ENCODE data around the gene TNNI3. TPM values are rescaled to one million over a fixed set of nuclear protein-coding genes. Genes with fewer than 3 reads are reported as not detected.

TNNI3 gene
- total RNA-seq, 1 experiment from 2014 or later, result 13.7 TPM

- Histone ChIP-seq H4K20me1 (ENCODE audit: insufficient read depth) (no peaks in the 10 kb centered on the region), H3K36me3 (ENCODE audit: low read depth) (no peaks in the 10 kb centered on the region), H3F3A (ENCODE audit: insufficient read depth, low read depth) (peaks cover 13% of the 10 kb centered on the region; the same call in 1 of the 2 replicates), H3K27me3 (ENCODE audit: insufficient read depth, low read depth) (peaks cover 4% of the 10 kb centered on the region; the same call in 1 of the 2 replicates), H2AFZ (no peak overlapping the region), H3K27ac (no peak overlapping the region), H3K79me2 (ENCODE audit: low read depth) (no peaks in the 10 kb centered on the region), H3K4me2 (no peak overlapping the region), H3K4me3 (no peak overlapping the region), H3K9me3 (ENCODE audit: insufficient read depth, low read depth) (no peaks in the 10 kb centered on the region), H3K4me1 (replicated peaks; ENCODE audit: insufficient read depth) (peaks cover 20% of the 10 kb centered on the region; the same call in 1 of the 2 replicates), H3K9me2 (ENCODE audit: insufficient read depth) (no peaks in the 10 kb centered on the region)
- intact Hi-C loops (cut with micrococcal nuclease; ENCODE audit: unreplicated experiment), result no loop called here
- ChIA-PET POLR2A (ENCODE audit: unreplicated experiment) (no interaction called here), CTCF (interaction anchor here (0.6 kb wide), 1 partner anchor 28 kb away, joined by 6 read pairs; no protein-coding TSS in a partner anchor)
- no peak for DNase-seq
- BruUV-seq (replicated peaks), result no TSS peak
- TF ChIP-seq EZH2 (IDR thresholded peaks at IDR 0.05; ENCODE audit: low read depth), result no peak
- TF ChIP-seq, protein P1, sequence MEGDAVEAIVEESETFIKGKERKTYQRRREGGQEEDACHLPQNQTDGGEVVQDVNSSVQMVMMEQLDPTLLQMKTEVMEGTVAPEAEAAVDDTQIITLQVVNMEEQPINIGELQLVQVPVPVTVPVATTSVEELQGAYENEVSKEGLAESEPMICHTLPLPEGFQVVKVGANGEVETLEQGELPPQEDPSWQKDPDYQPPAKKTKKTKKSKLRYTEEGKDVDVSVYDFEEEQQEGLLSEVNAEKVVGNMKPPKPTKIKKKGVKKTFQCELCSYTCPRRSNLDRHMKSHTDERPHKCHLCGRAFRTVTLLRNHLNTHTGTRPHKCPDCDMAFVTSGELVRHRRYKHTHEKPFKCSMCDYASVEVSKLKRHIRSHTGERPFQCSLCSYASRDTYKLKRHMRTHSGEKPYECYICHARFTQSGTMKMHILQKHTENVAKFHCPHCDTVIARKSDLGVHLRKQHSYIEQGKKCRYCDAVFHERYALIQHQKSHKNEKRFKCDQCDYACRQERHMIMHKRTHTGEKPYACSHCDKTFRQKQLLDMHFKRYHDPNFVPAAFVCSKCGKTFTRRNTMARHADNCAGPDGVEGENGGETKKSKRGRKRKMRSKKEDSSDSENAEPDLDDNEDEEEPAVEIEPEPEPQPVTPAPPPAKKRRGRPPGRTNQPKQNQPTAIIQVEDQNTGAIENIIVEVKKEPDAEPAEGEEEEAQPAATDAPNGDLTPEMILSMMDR (conservative IDR thresholded peaks at IDR 0.05), result no peak
Observed at GRCh38 chr19:55152017-55152416, 5.5 kb downstream of the TNNI3 start.

DNA sequence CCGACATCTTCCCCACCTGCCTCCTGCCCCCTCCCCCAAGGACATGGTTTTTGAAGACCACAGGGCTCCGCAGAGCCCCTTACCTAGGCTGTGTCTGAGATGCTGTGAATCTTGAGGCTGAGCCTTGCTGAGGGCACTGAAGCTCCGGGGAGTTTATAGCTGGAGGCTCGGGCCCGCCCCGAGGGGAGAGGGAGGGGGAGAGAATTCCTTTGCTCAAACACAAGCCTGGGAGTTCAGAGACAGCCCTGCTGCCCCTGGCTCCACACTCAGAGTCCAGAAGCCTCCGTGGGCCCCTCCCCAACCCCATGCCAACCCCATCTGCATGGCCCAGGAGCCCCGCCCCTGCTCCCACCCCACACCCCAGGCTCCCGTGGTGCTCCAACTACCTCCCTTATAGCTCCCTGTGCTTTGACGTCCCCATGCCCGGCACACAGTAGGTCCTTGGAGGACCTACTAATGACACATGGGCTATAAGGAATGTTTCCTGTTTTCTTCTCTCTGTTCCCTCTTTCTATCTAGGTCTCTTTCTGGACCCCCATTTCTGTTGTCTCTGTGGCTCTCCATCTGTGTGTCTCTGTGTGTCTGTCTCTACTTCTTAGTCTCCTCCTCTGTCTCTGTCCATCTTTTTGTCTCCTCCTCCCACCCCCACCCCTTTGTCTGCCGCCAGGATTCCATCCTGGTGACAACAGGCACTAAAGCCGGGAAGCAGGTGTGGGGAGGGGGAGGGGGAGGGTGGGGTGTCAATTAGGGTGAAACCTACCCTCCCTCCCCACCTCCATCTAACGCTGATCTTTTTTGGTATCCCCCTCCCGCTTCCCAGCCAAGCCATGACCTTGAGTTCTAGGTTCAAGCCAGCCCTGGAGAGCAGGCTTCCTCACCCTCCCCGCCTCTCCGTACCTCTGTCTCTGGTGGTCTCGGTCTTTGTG, 8.2 kb downstream of the TNNI3 start, which contains the start of gene TNNT1:
Gene TNNT1 (minus strand): TSS at position 129 of the 926 bp plus-strand sequence. CDS start 2,049 bp downstream, outside the sequence.
- Histone ChIP-seq H3K27ac (no peak within 1 kb of the TSS), H3K36me3 (ENCODE audit: low read depth) (no peaks in the 10 kb centered on the region), H3K4me1 (replicated peaks; ENCODE audit: insufficient read depth) (peaks cover 20% of the 10 kb centered on the region; the same call in 1 of the 2 replicates), H3K9me3 (ENCODE audit: insufficient read depth, low read depth) (no peaks in the 10 kb centered on the region), H3K27me3 (ENCODE audit: insufficient read depth, low read depth) (peaks cover 4% of the 10 kb centered on the region; the same call in 1 of the 2 replicates), H3F3A (ENCODE audit: insufficient read depth, low read depth) (peaks cover 10% of the 10 kb centered on the region; the same call in 1 of the 2 replicates), H2AFZ (no peak within 1 kb of the TSS), H3K4me3 (no peak within 1 kb of the TSS), H4K20me1 (ENCODE audit: insufficient read depth) (no peaks in the 10 kb centered on the region), H3K9me2 (ENCODE audit: insufficient read depth) (no peaks in the 10 kb centered on the region), H3K4me2 (peak within 1 kb of the TSS; percentile 17), H3K79me2 (ENCODE audit: low read depth) (no peaks in the 10 kb centered on the region)
- intact Hi-C loops (cut with micrococcal nuclease; ENCODE audit: unreplicated experiment), result loop anchor here (1.0 to 10.0 kb wide), 2 partner anchors 131 to 325 kb away; partner anchors contain the start of genes HSPBP1 and ZNF628
- no peak for TF ChIP-seq EZH2 (IDR thresholded peaks at IDR 0.05; ENCODE audit: low read depth)
- TF ChIP-seq, protein P1 (conservative IDR thresholded peaks at IDR 0.05), result no peak
- BruUV-seq (replicated peaks), result no TSS peak
- peak in 1 of 2 experiments; percentile 47 for DNase-seq
- CTCF ChIA-PET, result interaction anchor here (0.9 kb wide), 1 partner anchor 9 kb away, joined by 3 read pairs; no protein-coding TSS in a partner anchor
- POLR2A ChIA-PET (ENCODE audit: unreplicated experiment), result interaction anchor here (0.5 to 0.7 kb wide), 5 partner anchors 18 to 1013 kb away, joined by 4 to 21 read pairs (median 5); partner anchors contain the start of genes TMC4 and ZNF784

Data from PC-9 (cell line).